Type B pancreatic cell (in vitro differentiated cells): ENCODE data around the gene COL21A1. TPM values are rescaled to one million over a fixed set of nuclear protein-coding genes. Genes with fewer than 3 reads are reported as not detected.

ENCODE experiments used
- DNase-seq: peaks from one replicate; pipeline ENCODE4 v3.0.0; 2021; ENCODE audit warnings: mixed read lengths; ENCODE audit not compliant: unreplicated experiment; ENCODE audit errors: extremely low spot score
- H3K27ac Mint-ChIP-seq: 2 replicates; pipeline ENCODE4 v1.8.0; 2021; ENCODE audit warnings: mild to moderate bottlenecking, mixed read lengths
- H3K27me3 Mint-ChIP-seq: 2 replicates; pipeline ENCODE4 v1.8.0; 2021; ENCODE audit warnings: mixed read lengths
- H3K36me3 Mint-ChIP-seq: 2 replicates; pipeline ENCODE4 v1.8.0; 2021; ENCODE audit warnings: mixed read lengths
- H3K4me1 Mint-ChIP-seq: one replicate; pipeline ENCODE4 v1.8.0; 2021; ENCODE audit warnings: mixed read lengths; ENCODE audit not compliant: unreplicated experiment
- H3K4me3 Mint-ChIP-seq: 2 replicates; pipeline ENCODE4 v1.8.0; 2021; ENCODE audit warnings: mild to moderate bottlenecking, mixed read lengths
- H3K9me3 Mint-ChIP-seq: 2 replicates; pipeline ENCODE4 v1.8.0; 2021; ENCODE audit warnings: mixed read lengths
- total RNA-seq: library from RNA; stranded (reverse); gene quantifications from 2 replicates; pipeline ENCODE4 v1.2.1, GENCODE V29; 2021; ENCODE audit warnings: low replicate concordance
- TF ChIP-seq, protein P1 (sequence below): fragments of 200-600 bp; sonication (generic); conservative IDR thresholded peaks from 2 replicates; pipeline ENCODE4 v1.5.0; 2021; ENCODE audit warnings: antibody characterized with exemption, mild to moderate bottlenecking

The COL21A1 gene
- total RNA-seq, 1 donor from 2014 or later: 12.2 TPM

- TF ChIP-seq, protein P1, sequence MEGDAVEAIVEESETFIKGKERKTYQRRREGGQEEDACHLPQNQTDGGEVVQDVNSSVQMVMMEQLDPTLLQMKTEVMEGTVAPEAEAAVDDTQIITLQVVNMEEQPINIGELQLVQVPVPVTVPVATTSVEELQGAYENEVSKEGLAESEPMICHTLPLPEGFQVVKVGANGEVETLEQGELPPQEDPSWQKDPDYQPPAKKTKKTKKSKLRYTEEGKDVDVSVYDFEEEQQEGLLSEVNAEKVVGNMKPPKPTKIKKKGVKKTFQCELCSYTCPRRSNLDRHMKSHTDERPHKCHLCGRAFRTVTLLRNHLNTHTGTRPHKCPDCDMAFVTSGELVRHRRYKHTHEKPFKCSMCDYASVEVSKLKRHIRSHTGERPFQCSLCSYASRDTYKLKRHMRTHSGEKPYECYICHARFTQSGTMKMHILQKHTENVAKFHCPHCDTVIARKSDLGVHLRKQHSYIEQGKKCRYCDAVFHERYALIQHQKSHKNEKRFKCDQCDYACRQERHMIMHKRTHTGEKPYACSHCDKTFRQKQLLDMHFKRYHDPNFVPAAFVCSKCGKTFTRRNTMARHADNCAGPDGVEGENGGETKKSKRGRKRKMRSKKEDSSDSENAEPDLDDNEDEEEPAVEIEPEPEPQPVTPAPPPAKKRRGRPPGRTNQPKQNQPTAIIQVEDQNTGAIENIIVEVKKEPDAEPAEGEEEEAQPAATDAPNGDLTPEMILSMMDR: no peak
- no peak overlapping the region for H3K27ac Mint-ChIP-seq
- peaks cover 5% of the 10 kb centered on the region for H3K9me3 Mint-ChIP-seq
- no peak overlapping the region for H3K4me3 Mint-ChIP-seq
- peaks cover 4% of the 10 kb centered on the region for H3K36me3 Mint-ChIP-seq
- H3K4me1 Mint-ChIP-seq: peaks cover 7% of the 10 kb centered on the region
- H3K27me3 Mint-ChIP-seq: no peaks in the 10 kb centered on the region
- DNase-seq: no peak
Measured at GRCh38 chr6:56088641-56089040, 158.7 kb downstream of the COL21A1 start.

DNA sequence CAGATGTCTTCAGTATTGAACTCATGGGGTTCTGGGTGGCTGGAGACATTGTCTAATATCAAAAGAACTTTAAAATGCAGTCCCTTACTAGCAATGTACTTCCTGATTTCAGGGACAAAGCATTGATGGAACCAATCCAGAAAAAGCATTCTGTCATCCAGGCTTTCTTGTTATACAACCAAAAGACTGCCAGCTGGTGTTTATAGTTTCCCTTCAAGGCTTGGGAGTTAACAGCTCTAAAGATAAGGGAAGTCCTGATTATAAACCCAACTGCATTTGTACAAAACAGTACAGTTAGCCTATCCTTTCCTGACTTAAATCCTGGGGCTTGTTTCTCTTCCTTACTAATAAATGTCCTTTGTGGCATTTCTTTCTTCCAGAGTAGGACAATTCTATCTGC, 160.0 kb downstream of the COL21A1 start:
- TF ChIP-seq, protein P1: no peak
- no peaks in the 10 kb centered on the region for H3K27me3 Mint-ChIP-seq
- H3K36me3 Mint-ChIP-seq: no peaks in the 10 kb centered on the region
- no peak overlapping the region for H3K4me3 Mint-ChIP-seq
- DNase-seq: no peak
- no peak overlapping the region for H3K27ac Mint-ChIP-seq
- no peaks in the 10 kb centered on the region for H3K9me3 Mint-ChIP-seq
- peaks cover 7% of the 10 kb centered on the region for H3K4me1 Mint-ChIP-seq

- Mint-ChIP-seq H3K4me3 (no peak overlapping the region), H3K36me3 (peaks cover 3% of the 10 kb centered on the region), H3K27ac (no peak overlapping the region), H3K27me3 (no peaks in the 10 kb centered on the region), H3K9me3 (peaks cover 4% of the 10 kb centered on the region), H3K4me1 (no peaks in the 10 kb centered on the region)
- TF ChIP-seq, protein P1: no peak
- no peak for DNase-seq
Measured at GRCh38 chr6:56079751-56080540, 167.4 kb downstream of the COL21A1 start.

DNA sequence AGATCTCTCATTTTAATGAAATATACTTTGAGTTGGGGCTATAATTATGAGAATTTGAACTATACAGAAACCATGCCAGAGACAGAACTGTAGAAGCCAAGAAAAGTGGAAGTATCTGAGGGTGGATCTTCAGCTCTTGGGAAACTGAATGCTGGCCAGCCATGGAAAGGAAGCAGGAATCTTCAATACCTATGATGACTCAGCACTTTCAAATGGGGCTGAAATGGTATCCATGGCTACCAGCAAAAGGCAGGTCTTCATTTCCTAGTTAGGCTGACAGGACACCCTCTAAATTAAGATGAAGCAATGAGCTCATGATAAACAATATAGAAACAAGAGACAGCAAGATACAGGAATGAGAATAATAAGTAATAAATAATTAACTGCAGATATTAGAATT, 171.3 kb downstream of the COL21A1 start:
- TF ChIP-seq, protein P1: no peak
- H3K27ac Mint-ChIP-seq: no peak overlapping the region
- peaks cover 3% of the 10 kb centered on the region for H3K4me1 Mint-ChIP-seq
- H3K4me3 Mint-ChIP-seq: no peak overlapping the region
- H3K27me3 Mint-ChIP-seq: no peaks in the 10 kb centered on the region
- H3K9me3 Mint-ChIP-seq: peaks cover 4% of the 10 kb centered on the region
- H3K36me3 Mint-ChIP-seq: peaks cover 3% of the 10 kb centered on the region
- no peak for DNase-seq

- TF ChIP-seq, protein P1: no peak
- Mint-ChIP-seq H3K9me3 (peaks cover 4% of the 10 kb centered on the region), H3K27me3 (no peaks in the 10 kb centered on the region), H3K36me3 (peaks cover 3% of the 10 kb centered on the region), H3K4me3 (no peak overlapping the region), H3K4me1 (peaks cover 3% of the 10 kb centered on the region), H3K27ac (no peak overlapping the region)
- no peak for DNase-seq
Measured at GRCh38 chr6:56073761-56074160, 173.6 kb downstream of the COL21A1 start.
